HCT116 (cell line): ENCODE results near the gene CLEC4C. TPM values are rescaled to one million over a fixed set of nuclear protein-coding genes. Genes with fewer than 3 reads are reported as not detected.

ENCODE experiments used
- ATAC-seq: fragments of 200-7000 bp; cut with Tn5 transposase; 2 replicates; pipeline ENCODE4 v1.9.1; 2020; ENCODE audit warnings: mild to moderate bottlenecking, moderate library complexity
- BruUV-seq: library from RNA; stranded (reverse); fragments of 400-500 nt; replicated peaks from 2 replicates; lab custom pipeline; 2021; lab: Mats Ljungman, UMichigan
- CTCF ChIA-PET: fragments of 300-600 bp; sonication (Branson Sonifier 250); formaldehyde crosslinking; loops from one replicate; lab custom pipeline; 2021; ENCODE audit warnings: antibody characterized with exemption; lab: Charles Lee
- POLR2A ChIA-PET: fragments of 300-600, 350-600 bp; sonication (Branson Sonifier 250); formaldehyde crosslinking; loops from one replicate; lab custom pipeline; 2021; ENCODE audit warnings: antibody characterized with exemption; lab: Charles Lee
- RAD21 ChIA-PET, 2 experiments: fragments of 300-600 bp; sonication (Branson Sonifier 250); formaldehyde crosslinking; loops; one replicate each; lab custom pipeline; 2023; ENCODE audit warnings: low total read pairs in 2 of 2; ENCODE audit not compliant: uncharacterized antibody in 2 of 2, unreplicated experiment in 2 of 2, low non-redundant PET in 1 of 2; lab: Charles Lee
- DNase-seq: peaks from one replicate; pipeline ENCODE4 v3.0.0-alpha.2; 2010; ENCODE audit warnings: low read depth, low spot score
- H2AFZ ChIP-seq: fragments of 200-600 bp; shearing (Covaris generic), sonication (generic); 2 replicates; pipeline ENCODE4 v1.6.1; 2017; ENCODE audit warnings: low read depth, mixed run types, mixed read lengths, antibody characterized with exemption, low read length; ENCODE audit not compliant: poor library complexity, severe bottlenecking
- H3K27ac ChIP-seq: 2 replicates; pipeline ENCODE4 v1.5.1; 2012; ENCODE audit warnings: low read depth, low read length
- H3K27me3 ChIP-seq: fragments of 200-600 bp; sonication (generic); 2 replicates; pipeline ENCODE4 v1.6.1; 2016; ENCODE audit warnings: mixed run types, low read length, mixed read lengths; ENCODE audit not compliant: insufficient read depth
- H3K36me3 ChIP-seq, 2 experiments: fragments of 200-500 bp in 1 of 2; fragments of 200-600 bp in 1 of 2; sonication (Bioruptor generic) in 1 of 2; sonication (generic) in 1 of 2; 2 replicates each; pipeline versions ENCODE4 v1.5.1 to v1.6.1; 2014 to 2016; ENCODE audit warnings: low read length in 2 of 2, inconsistent platforms in 1 of 2, mixed read lengths in 1 of 2, mixed run types in 1 of 2; ENCODE audit not compliant: insufficient read depth in 2 of 2, control insufficient read depth in 1 of 2
- H3K4me1 ChIP-seq, 2 experiments: fragments of 200-600 bp in 1 of 2; sonication (generic) in 1 of 2; 2 replicates each; pipeline versions ENCODE4 v1.5.1 to v1.6.1; 2012 to 2017; ENCODE audit warnings: low read length in 2 of 2, inconsistent platforms in 1 of 2, mild to moderate bottlenecking in 1 of 2, mixed read lengths in 1 of 2, mixed run types in 1 of 2, moderate library complexity in 1 of 2; ENCODE audit not compliant: insufficient read depth in 2 of 2, control insufficient read depth in 1 of 2
- H3K4me2 ChIP-seq: fragments of 200-600 bp; sonication (generic); 2 replicates; pipeline ENCODE4 v1.6.1; 2017; ENCODE audit warnings: mixed run types, low read length, mixed read lengths
- H3K4me3 ChIP-seq, 2 experiments: fragments of 200-600 bp in 1 of 2; sonication (generic) in 1 of 2; replicated peaks in 1 of 2; 2 replicates each; pipeline ENCODE4 v1.5.1; 2011 to 2016; ENCODE audit warnings: low read length in 2 of 2, control low read depth in 1 of 2, low read depth in 1 of 2, mild to moderate bottlenecking in 1 of 2, mixed read lengths in 1 of 2, mixed run types in 1 of 2
- H3K79me2 ChIP-seq: fragments of 200-600 bp; sonication (generic); 2 replicates; pipeline ENCODE4 v1.6.1; 2017; ENCODE audit warnings: mild to moderate bottlenecking, mixed run types, low read length, moderate library complexity, mixed read lengths; ENCODE audit not compliant: insufficient read depth
- H3K9ac ChIP-seq: fragments of 200-600 bp; sonication (generic); 2 replicates; pipeline ENCODE4 v1.6.1; 2016; ENCODE audit warnings: low read length, mixed read lengths
- H3K9me2 ChIP-seq: fragments of 200-600 bp; sonication (generic), shearing (Covaris generic); 2 replicates; pipeline ENCODE4 v1.6.1; 2017; ENCODE audit warnings: mixed run types, mild to moderate bottlenecking, moderate library complexity; ENCODE audit not compliant: insufficient read depth
- H3K9me3 ChIP-seq, 2 experiments: fragments of 200-500 bp in 1 of 2; fragments of 200-600 bp in 1 of 2; sonication (Bioruptor generic) in 1 of 2; sonication (generic) in 1 of 2; 2 replicates each; pipeline ENCODE4 v1.6.1; 2014 to 2017; ENCODE audit warnings: low read length in 2 of 2, mixed read lengths in 2 of 2, inconsistent platforms in 1 of 2, low read depth in 1 of 2, mild to moderate bottlenecking in 1 of 2, mixed run types in 1 of 2, moderate library complexity in 1 of 2; ENCODE audit not compliant: control insufficient read depth in 1 of 2, insufficient read depth in 1 of 2
- H4K20me1 ChIP-seq: fragments of 200-600 bp; sonication (generic), shearing (Covaris generic); 2 replicates; pipeline ENCODE4 v1.6.1; 2017; ENCODE audit warnings: mixed run types, mild to moderate bottlenecking, moderate library complexity; ENCODE audit not compliant: insufficient read depth
- CEBPB ChIP-seq: IDR thresholded peaks from 2 replicates; pipeline ENCODE4 v1.6.1; 2012; ENCODE audit warnings: low read depth
- CTCF ChIP-seq, 3 experiments: fragments of 200-600 bp in 1 of 3; sonication (generic) in 1 of 3; IDR thresholded peaks in 2 of 3; conservative IDR thresholded peaks in 1 of 3; 2 replicates each; pipeline ENCODE4 v1.5.1; 2012 to 2017; ENCODE audit warnings: low read depth in 2 of 3, low read length in 2 of 3, antibody characterized with exemption in 1 of 3, borderline replicate concordance in 1 of 3, control low read depth in 1 of 3, mild to moderate bottlenecking in 1 of 3, mixed read lengths in 1 of 3, mixed run types in 1 of 3, moderate library complexity in 1 of 3; ENCODE audit not compliant: insufficient read depth in 1 of 3
- EZH2 ChIP-seq: fragments of 200-600 bp; sonication (generic); IDR thresholded peaks from 2 replicates; pipeline ENCODE4 v1.6.1; 2017; ENCODE audit warnings: antibody characterized with exemption, mixed run types
- EZH2phosphoT487 ChIP-seq: fragments of 200-600 bp; IDR thresholded peaks from 2 replicates; pipeline ENCODE4 v1.6.1; 2018; ENCODE audit warnings: antibody characterized with exemption, borderline replicate concordance
- FOSL1 ChIP-seq: IDR thresholded peaks from 2 replicates; pipeline ENCODE4 v1.6.1; 2012; ENCODE audit warnings: low read depth
- JUND ChIP-seq: IDR thresholded peaks from 2 replicates; pipeline ENCODE4 v1.6.1; 2012
- MAX ChIP-seq: IDR thresholded peaks from 2 replicates; pipeline ENCODE4 v1.6.1; 2012
- POLR2AphosphoS5 ChIP-seq: IDR thresholded peaks from 2 replicates; pipeline ENCODE4 v1.6.1; 2011; ENCODE audit warnings: mild to moderate bottlenecking, low read depth, low read length, moderate library complexity
- RAD21 ChIP-seq: IDR thresholded peaks from 2 replicates; pipeline ENCODE4 v1.6.1; 2012; ENCODE audit warnings: low read depth, mild to moderate bottlenecking
- REST ChIP-seq: IDR thresholded peaks from 2 replicates; pipeline ENCODE4 v1.6.1; 2012; ENCODE audit warnings: low read depth
- SIN3A ChIP-seq: IDR thresholded peaks from 2 replicates; pipeline ENCODE4 v1.6.1; 2012; ENCODE audit warnings: low read depth
- ZFX ChIP-seq: fragments of 450-650 bp; IDR thresholded peaks from 2 replicates; pipeline ENCODE4 v1.6.1; 2017
- ZNF274 ChIP-seq: fragments of 200-500 bp; sonication (Bioruptor generic); IDR thresholded peaks from 2 replicates; pipeline ENCODE4 v1.6.1; 2014; ENCODE audit warnings: mild to moderate bottlenecking, low read depth, low read length, inconsistent platforms
- intact Hi-C: fragments of 100-400 bp; cut with micrococcal nuclease; formaldehyde crosslinking; loops from 2 replicates; pipeline ENCODE4 v1.10.0; 2022
- total RNA-seq: library from RNA; stranded (reverse); gene quantifications from one replicate; pipeline ENCODE4 v1.2.1, GENCODE V29; 2021; ENCODE audit not compliant: unreplicated experiment

Gene CLEC4C
- total RNA-seq, 1 experiment from 2014 or later: not detected

GRCh38 chr12:7787574-7788293 is 40.6 kb upstream of the CLEC4C start:
- CTCF ChIA-PET: no interaction called here
- Histone ChIP-seq H3K9ac (no peak overlapping the region), H2AFZ (no peak overlapping the region), H3K4me2 (no peak overlapping the region), H3K79me2 (no peaks in the 10 kb centered on the region), H3K4me3 (no peak overlapping the region), H4K20me1 (no peaks in the 10 kb centered on the region), H3K27ac (no peak overlapping the region), H3K9me3 (no peaks in the 10 kb centered on the region), H3K36me3 (no peaks in the 10 kb centered on the region), H3K9me2 (no peaks in the 10 kb centered on the region), H3K4me1 (no peaks in the 10 kb centered on the region), H3K27me3 (no peaks in the 10 kb centered on the region)
- POLR2A ChIA-PET: no interaction called here
- TF ChIP-seq JUND (no peak), ZNF274 (no peak), REST (no peak), CEBPB (no peak), ZFX (no peak), EZH2 (no peak), CTCF (IDR thresholded peaks at IDR 0.05 in 2 of 3, conservative IDR thresholded peaks at IDR 0.05 in 1 of 3; ENCODE audit: borderline replicate concordance in 1 of 3, insufficient read depth in 1 of 3, low read depth in 2 of 3, low read length in 2 of 3) (no peak), EZH2phosphoT487 (no peak), FOSL1 (no peak), SIN3A (no peak), POLR2AphosphoS5 (no peak), RAD21 (no peak), MAX (no peak)
- ATAC-seq: no peak
- RAD21 ChIA-PET: no interaction called here
- BruUV-seq: no TSS peak
- intact Hi-C loops: no loop called here
- no peak for DNase-seq
